ENCODE measurements around the gene CRPPA. TPM values are rescaled to one million over a fixed set of nuclear protein-coding genes. Genes with fewer than 3 reads are reported as not detected.

CRPPA gene
- total and polyA plus RNA-seq, 2 donors (not counting 3 experiments of a cell fraction or from before 2014, with no cell fraction given): 0.58 to 3.5 TPM

GRCh38 chr7:16438988-16439387, 17.6 kb upstream of the CRPPA start:
- POLR2A ChIA-PET: no interaction called here
- Histone ChIP-seq H3K9me1 (replicated peaks; ENCODE audit: control insufficient read depth, extremely low read depth, insufficient read depth, low read length) (no peaks in the 10 kb centered on the region), H3K4me3 (replicated peaks in 1 of 3; ENCODE audit: insufficient read depth in 1 of 3, low read depth in 1 of 3, low read length in 3 of 3) (no peak overlapping the region)

More at GRCh38 chr7:16438988-16439387, 17.6 kb upstream of the CRPPA start:
- DNase-seq (ENCODE audit: low read depth, low spot score) (no peak), FAIRE-seq (no peak)
- Histone ChIP-seq H3K4me1 (ENCODE audit: control insufficient read depth, extremely low read depth, insufficient read depth, low read length) (no peaks in the 10 kb centered on the region), H3K9me3 (replicated peaks; ENCODE audit: control insufficient read depth, insufficient read depth, low read length) (no peaks in the 10 kb centered on the region), H2AFZ (ENCODE audit: low read depth, low read length) (no peak overlapping the region), H4K20me1 (replicated peaks; ENCODE audit: control insufficient read depth, extremely low read depth, insufficient read depth, low read length) (no peaks in the 10 kb centered on the region), H3K79me2 (ENCODE audit: control insufficient read depth, insufficient read depth, low read length) (no peaks in the 10 kb centered on the region), H3K27me3 (ENCODE audit: control insufficient read depth in 2 of 2, insufficient read depth in 2 of 2, low read length in 2 of 2) (no peaks in the 10 kb centered on the region), H3K27ac (ENCODE audit: insufficient read depth, low read depth, low read length) (no peak overlapping the region), H3K4me2 (ENCODE audit: insufficient read depth, low read length) (no peak overlapping the region), H3K9ac (replicated peaks; ENCODE audit: extremely low read depth, insufficient read depth, low read length) (no peak overlapping the region), H3K36me3 (ENCODE audit: control insufficient read depth in 2 of 2, extremely low read depth in 1 of 2, insufficient read depth in 2 of 2, low read length in 2 of 2) (no peaks in the 10 kb centered on the region)
- TF ChIP-seq MAX (IDR thresholded peaks at IDR 0.05; ENCODE audit: insufficient read depth, insufficient read length) (no peak), POLR2A (IDR thresholded peaks at IDR 0.05; ENCODE audit: low read depth, low read length) (no peak), MYC (IDR thresholded peaks at IDR 0.05; ENCODE audit: low read depth, low read length) (no peak), FOS (IDR thresholded peaks at IDR 0.05; ENCODE audit: borderline replicate concordance, insufficient read depth, low read length) (no peak), EZH2 (IDR thresholded peaks at IDR 0.05; ENCODE audit: borderline replicate concordance, low read depth, low read length, severe bottlenecking) (no peak), GATA2 (IDR thresholded peaks at IDR 0.05; ENCODE audit: insufficient read depth, insufficient read length, low read depth, low read length) (no peak), POLR2AphosphoS5 (IDR thresholded peaks at IDR 0.05; ENCODE audit: insufficient read depth, low read depth, low read length) (no peak), CTCF (IDR thresholded peaks at IDR 0.05; ENCODE audit: extremely low read depth in 1 of 2, insufficient read depth in 1 of 2, low read depth in 1 of 2, low read length in 2 of 2) (no peak), JUN (IDR thresholded peaks at IDR 0.05; ENCODE audit: borderline replicate concordance, insufficient read depth, insufficient read length, low read depth) (no peak)
- CTCF ChIA-PET: no interaction called here
- no TSS peak for BruUV-seq (replicated peaks)
- dilution Hi-C loops (cut with MboI; ENCODE audit: extremely low pct_ligation_motif_present, low sequenced_read_pairs): no loop called here
- intact Hi-C loops (cut with micrococcal nuclease): loop anchor here (10.0 kb wide), 1 partner anchor 476 kb away; no protein-coding TSS in a partner anchor

Measured in endothelial cell of umbilical vein (primary cell).